ENCODE measurements around the gene E2F6. TPM values are rescaled to one million over a fixed set of nuclear protein-coding genes. Genes with fewer than 3 reads are reported as not detected.

Gene E2F6
- total and polyA plus RNA-seq, 2 of the 8 experiments (the other 6 are each of a cell fraction or from before 2014, with no cell fraction given), result 8.3 to 14.9 TPM

- TF ChIP-seq CHD7 (IDR thresholded peaks at IDR 0.05; ENCODE audit: insufficient replicate concordance, low read length) (no peak), RAD21 (IDR thresholded peaks at IDR 0.05 in 1 of 2, conservative IDR thresholded peaks at IDR 0.05 in 1 of 2; ENCODE audit: low read depth in 2 of 2, low read length in 2 of 2) (no peak), E2F6 (IDR thresholded peaks at IDR 0.05) (no peak), USF2 (IDR thresholded peaks at IDR 0.05; ENCODE audit: low read length) (no peak), TAF1 (IDR thresholded peaks at IDR 0.05; ENCODE audit: low read depth, low read length) (no peak), SIRT6 (IDR thresholded peaks at IDR 0.05; ENCODE audit: low read length) (no peak)
Observed at GRCh38 chr2:11410101-11410500, 55.9 kb downstream of the E2F6 start (continued).

Data from H1 (cell line).